Measurements from ENCODE around the gene MLANA.

DNA sequence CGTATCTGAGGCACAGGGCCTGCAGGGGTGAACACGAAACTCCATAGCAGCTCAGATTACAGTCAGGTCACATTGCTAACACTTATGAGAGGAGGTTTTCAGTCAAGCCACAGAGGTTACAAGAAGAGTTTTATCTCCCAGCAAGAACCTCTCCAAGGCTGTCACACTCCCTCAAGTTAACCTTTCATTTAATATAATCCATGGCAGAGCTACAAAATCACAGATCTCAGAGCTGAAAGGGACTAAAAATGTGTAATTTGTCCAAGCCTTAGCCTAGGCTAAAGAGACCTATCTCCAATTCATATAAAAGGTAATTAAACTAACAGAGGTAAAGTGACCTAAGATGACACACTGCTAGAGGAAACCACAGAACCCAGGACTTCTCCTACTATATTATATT lies 57.2 kb downstream of the MLANA start:
- no peak for TF ChIP-seq ZNF16 (tag by site-specific recombination; IDR thresholded peaks at IDR 0.05; ENCODE audit: low read depth)
- TF ChIP-seq ZNF791 (tag by site-specific recombination; IDR thresholded peaks at IDR 0.05) = no peak
- TF ChIP-seq ZFP37 (tag by site-specific recombination; IDR thresholded peaks at IDR 0.05) = no peak
- TF ChIP-seq, protein P1, sequence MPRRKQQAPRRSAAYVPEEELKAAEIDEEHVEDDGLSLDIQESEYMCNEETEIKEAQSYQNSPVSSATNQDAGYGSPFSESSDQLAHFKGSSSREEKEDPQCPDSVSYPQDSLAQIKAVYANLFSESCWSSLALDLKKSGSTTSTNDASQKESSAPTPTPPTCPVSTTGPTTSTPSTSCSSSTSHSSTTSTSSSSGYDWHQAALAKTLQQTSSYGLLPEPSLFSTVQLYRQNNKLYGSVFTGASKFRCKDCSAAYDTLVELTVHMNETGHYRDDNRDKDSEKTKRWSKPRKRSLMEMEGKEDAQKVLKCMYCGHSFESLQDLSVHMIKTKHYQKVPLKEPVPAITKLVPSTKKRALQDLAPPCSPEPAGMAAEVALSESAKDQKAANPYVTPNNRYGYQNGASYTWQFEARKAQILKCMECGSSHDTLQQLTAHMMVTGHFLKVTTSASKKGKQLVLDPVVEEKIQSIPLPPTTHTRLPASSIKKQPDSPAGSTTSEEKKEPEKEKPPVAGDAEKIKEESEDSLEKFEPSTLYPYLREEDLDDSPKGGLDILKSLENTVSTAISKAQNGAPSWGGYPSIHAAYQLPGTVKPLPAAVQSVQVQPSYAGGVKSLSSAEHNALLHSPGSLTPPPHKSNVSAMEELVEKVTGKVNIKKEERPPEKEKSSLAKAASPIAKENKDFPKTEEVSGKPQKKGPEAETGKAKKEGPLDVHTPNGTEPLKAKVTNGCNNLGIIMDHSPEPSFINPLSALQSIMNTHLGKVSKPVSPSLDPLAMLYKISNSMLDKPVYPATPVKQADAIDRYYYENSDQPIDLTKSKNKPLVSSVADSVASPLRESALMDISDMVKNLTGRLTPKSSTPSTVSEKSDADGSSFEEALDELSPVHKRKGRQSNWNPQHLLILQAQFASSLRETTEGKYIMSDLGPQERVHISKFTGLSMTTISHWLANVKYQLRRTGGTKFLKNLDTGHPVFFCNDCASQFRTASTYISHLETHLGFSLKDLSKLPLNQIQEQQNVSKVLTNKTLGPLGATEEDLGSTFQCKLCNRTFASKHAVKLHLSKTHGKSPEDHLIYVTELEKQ (tag by site-specific recombination; IDR thresholded peaks at IDR 0.05; ENCODE audit: borderline replicate concordance) = no peak
- TF ChIP-seq SP2 (tag by site-specific recombination; IDR thresholded peaks at IDR 0.05) = no peak
- no peak for TF ChIP-seq ZNF423 (tag by site-specific recombination; IDR thresholded peaks at IDR 0.05)
- TF ChIP-seq OVOL3 (tag by site-specific recombination; IDR thresholded peaks at IDR 0.05) = no peak
- TF ChIP-seq, protein P2, sequence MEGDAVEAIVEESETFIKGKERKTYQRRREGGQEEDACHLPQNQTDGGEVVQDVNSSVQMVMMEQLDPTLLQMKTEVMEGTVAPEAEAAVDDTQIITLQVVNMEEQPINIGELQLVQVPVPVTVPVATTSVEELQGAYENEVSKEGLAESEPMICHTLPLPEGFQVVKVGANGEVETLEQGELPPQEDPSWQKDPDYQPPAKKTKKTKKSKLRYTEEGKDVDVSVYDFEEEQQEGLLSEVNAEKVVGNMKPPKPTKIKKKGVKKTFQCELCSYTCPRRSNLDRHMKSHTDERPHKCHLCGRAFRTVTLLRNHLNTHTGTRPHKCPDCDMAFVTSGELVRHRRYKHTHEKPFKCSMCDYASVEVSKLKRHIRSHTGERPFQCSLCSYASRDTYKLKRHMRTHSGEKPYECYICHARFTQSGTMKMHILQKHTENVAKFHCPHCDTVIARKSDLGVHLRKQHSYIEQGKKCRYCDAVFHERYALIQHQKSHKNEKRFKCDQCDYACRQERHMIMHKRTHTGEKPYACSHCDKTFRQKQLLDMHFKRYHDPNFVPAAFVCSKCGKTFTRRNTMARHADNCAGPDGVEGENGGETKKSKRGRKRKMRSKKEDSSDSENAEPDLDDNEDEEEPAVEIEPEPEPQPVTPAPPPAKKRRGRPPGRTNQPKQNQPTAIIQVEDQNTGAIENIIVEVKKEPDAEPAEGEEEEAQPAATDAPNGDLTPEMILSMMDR (tag by site-specific recombination; IDR thresholded peaks at IDR 0.05) = no peak
- no peak for TF ChIP-seq ZNF274 (IDR thresholded peaks at IDR 0.05; ENCODE audit: low read length)
- TF ChIP-seq ZNF274 (tag by site-specific recombination; IDR thresholded peaks at IDR 0.05; ENCODE audit: borderline replicate concordance) = no peak
- no peak for TF ChIP-seq GLI4 (tag by site-specific recombination; IDR thresholded peaks at IDR 0.05)
- TF ChIP-seq, protein P3, sequence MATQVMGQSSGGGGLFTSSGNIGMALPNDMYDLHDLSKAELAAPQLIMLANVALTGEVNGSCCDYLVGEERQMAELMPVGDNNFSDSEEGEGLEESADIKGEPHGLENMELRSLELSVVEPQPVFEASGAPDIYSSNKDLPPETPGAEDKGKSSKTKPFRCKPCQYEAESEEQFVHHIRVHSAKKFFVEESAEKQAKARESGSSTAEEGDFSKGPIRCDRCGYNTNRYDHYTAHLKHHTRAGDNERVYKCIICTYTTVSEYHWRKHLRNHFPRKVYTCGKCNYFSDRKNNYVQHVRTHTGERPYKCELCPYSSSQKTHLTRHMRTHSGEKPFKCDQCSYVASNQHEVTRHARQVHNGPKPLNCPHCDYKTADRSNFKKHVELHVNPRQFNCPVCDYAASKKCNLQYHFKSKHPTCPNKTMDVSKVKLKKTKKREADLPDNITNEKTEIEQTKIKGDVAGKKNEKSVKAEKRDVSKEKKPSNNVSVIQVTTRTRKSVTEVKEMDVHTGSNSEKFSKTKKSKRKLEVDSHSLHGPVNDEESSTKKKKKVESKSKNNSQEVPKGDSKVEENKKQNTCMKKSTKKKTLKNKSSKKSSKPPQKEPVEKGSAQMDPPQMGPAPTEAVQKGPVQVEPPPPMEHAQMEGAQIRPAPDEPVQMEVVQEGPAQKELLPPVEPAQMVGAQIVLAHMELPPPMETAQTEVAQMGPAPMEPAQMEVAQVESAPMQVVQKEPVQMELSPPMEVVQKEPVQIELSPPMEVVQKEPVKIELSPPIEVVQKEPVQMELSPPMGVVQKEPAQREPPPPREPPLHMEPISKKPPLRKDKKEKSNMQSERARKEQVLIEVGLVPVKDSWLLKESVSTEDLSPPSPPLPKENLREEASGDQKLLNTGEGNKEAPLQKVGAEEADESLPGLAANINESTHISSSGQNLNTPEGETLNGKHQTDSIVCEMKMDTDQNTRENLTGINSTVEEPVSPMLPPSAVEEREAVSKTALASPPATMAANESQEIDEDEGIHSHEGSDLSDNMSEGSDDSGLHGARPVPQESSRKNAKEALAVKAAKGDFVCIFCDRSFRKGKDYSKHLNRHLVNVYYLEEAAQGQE (tag by site-specific recombination; IDR thresholded peaks at IDR 0.05) = no peak
- TF ChIP-seq, protein P4, sequence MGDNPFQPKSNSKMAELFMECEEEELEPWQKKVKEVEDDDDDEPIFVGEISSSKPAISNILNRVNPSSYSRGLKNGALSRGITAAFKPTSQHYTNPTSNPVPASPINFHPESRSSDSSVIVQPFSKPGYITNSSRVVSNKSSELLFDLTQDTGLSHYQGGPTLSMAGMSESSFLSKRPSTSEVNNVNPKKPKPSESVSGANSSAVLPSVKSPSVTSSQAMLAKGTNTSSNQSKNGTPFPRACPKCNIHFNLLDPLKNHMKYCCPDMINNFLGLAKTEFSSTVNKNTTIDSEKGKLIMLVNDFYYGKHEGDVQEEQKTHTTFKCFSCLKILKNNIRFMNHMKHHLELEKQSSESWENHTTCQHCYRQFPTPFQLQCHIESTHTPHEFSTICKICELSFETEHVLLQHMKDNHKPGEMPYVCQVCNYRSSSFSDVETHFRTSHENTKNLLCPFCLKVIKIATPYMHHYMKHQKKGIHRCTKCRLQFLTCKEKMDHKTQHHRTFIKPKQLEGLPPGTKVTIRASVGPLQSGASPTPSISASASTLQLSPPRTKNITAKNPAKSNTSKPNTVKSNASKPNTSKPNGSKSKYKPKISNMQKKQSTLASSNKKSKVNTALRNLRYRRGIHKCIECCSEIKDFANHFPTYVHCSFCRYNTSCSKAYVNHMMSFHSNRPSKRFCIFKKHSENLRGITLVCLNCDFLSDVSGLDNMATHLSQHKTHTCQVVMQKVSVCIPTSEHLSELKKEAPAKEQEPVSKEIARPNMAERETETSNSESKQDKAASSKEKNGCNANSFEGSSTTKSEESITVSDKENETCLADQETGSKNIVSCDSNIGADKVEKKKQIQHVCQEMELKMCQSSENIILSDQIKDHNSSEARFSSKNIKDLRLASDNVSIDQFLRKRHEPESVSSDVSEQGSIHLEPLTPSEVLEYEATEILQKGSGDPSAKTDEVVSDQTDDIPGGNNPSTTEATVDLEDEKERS (tag by site-specific recombination; IDR thresholded peaks at IDR 0.05) = no peak
- TF ChIP-seq, protein P5, sequence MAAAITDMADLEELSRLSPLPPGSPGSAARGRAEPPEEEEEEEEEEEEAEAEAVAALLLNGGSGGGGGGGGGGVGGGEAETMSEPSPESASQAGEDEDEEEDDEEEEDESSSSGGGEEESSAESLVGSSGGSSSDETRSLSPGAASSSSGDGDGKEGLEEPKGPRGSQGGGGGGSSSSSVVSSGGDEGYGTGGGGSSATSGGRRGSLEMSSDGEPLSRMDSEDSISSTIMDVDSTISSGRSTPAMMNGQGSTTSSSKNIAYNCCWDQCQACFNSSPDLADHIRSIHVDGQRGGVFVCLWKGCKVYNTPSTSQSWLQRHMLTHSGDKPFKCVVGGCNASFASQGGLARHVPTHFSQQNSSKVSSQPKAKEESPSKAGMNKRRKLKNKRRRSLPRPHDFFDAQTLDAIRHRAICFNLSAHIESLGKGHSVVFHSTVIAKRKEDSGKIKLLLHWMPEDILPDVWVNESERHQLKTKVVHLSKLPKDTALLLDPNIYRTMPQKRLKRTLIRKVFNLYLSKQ (tag by site-specific recombination; IDR thresholded peaks at IDR 0.05; ENCODE audit: borderline replicate concordance) = no peak

All from HEK293 (cell line).